Neural progenitor cell (in vitro differentiated cells): ENCODE data around the gene NUP93.

Experiments
- EZH2 ChIP-seq: fragments of 200-600 bp; sonication (generic); IDR thresholded peaks from 2 replicates; pipeline ENCODE4 v1.6.1; 2017; ENCODE audit warnings: antibody characterized with exemption, mild to moderate bottlenecking, moderate library complexity
- EZH2phosphoT487 ChIP-seq: fragments of 200-600 bp; sonication (generic); IDR thresholded peaks from 2 replicates; pipeline ENCODE4 v1.6.1; 2017; ENCODE audit warnings: antibody characterized with exemption
- TF ChIP-seq, protein P1 (sequence below): fragments of 200-600 bp; sonication (generic); IDR thresholded peaks from 2 replicates; pipeline ENCODE4 v1.5.1; 2017; ENCODE audit warnings: antibody characterized with exemption, mild to moderate bottlenecking

DNA sequence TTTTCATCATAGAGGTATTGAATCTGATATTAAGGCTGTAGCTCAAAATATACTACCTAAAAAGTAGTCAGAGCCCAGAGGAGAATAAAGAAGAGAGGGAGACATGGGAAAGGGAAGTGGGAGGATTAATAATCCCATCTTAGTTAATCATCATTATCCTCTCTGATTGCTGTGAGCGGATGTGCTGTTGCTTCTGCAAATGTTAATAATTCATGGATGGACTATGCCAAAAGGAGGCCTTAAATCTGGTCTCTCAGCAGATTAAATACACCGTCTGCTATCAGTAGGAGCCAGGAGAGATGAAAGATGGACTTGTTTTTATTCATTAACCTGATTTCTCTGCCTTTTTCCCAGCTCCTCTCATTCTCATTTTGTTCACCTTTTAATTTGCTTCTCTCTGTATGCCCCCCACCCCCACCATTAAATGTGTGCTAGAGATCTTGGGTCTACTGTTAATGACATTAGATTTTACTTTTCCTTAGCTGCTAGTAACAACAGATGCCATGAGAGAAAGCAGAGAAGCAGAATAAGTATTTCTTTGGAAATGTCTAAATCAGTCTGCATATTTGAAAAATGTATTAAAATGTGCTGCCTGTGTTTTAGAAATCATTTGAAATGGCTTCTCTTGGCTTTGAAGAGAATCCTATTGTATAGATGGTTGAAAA is 44.2 kb downstream of the NUP93 start:
- TF ChIP-seq, protein P1, sequence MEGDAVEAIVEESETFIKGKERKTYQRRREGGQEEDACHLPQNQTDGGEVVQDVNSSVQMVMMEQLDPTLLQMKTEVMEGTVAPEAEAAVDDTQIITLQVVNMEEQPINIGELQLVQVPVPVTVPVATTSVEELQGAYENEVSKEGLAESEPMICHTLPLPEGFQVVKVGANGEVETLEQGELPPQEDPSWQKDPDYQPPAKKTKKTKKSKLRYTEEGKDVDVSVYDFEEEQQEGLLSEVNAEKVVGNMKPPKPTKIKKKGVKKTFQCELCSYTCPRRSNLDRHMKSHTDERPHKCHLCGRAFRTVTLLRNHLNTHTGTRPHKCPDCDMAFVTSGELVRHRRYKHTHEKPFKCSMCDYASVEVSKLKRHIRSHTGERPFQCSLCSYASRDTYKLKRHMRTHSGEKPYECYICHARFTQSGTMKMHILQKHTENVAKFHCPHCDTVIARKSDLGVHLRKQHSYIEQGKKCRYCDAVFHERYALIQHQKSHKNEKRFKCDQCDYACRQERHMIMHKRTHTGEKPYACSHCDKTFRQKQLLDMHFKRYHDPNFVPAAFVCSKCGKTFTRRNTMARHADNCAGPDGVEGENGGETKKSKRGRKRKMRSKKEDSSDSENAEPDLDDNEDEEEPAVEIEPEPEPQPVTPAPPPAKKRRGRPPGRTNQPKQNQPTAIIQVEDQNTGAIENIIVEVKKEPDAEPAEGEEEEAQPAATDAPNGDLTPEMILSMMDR, result no peak
- no peak for TF ChIP-seq EZH2phosphoT487
- no peak for TF ChIP-seq EZH2
